HepG2 (cell line): ENCODE data around the gene UGCG. TPM values are rescaled to one million over a fixed set of nuclear protein-coding genes. Genes with fewer than 3 reads are reported as not detected.

Source experiments
- DR1 ChIP-seq: sonication (generic); formaldehyde crosslinking; IDR thresholded peaks from 2 replicates; pipeline ENCODE4 v1.8.0; 2021; ENCODE audit warnings: mild to moderate bottlenecking, missing genetic modification reagents, inconsistent platforms
- JUN ChIP-seq: sonication (generic); formaldehyde crosslinking; IDR thresholded peaks from 2 replicates; pipeline ENCODE4 v1.4.0; 2020; ENCODE audit warnings: mild to moderate bottlenecking, missing genetic modification reagents
- PITX1 ChIP-seq: sonication (generic); formaldehyde crosslinking; IDR thresholded peaks from 2 replicates; pipeline ENCODE4 v1.5.1; 2020; ENCODE audit warnings: mild to moderate bottlenecking, missing genetic modification reagents
- POLR2A ChIP-seq, 2 experiments: IDR thresholded peaks; 2 replicates each; pipeline ENCODE4 v1.6.1; 2011; ENCODE audit warnings: low read depth in 2 of 2, low read length in 2 of 2, mild to moderate bottlenecking in 1 of 2, moderate library complexity in 1 of 2; ENCODE audit not compliant: insufficient read depth in 1 of 2
- TEAD2 ChIP-seq: sonication (generic); formaldehyde crosslinking; IDR thresholded peaks from 2 replicates; pipeline ENCODE4 v1.9.0; 2021; ENCODE audit warnings: missing genetic modification reagents
- THRA ChIP-seq: sonication (generic); formaldehyde crosslinking; IDR thresholded peaks from 2 replicates; pipeline ENCODE4 v1.4.0; 2020; ENCODE audit warnings: missing genetic modification reagents, borderline replicate concordance
- TP53 ChIP-seq: sonication (generic); formaldehyde crosslinking; conservative IDR thresholded peaks from 2 replicates; pipeline ENCODE4 v1.4.0; 2020; ENCODE audit warnings: missing genetic modification reagents
- UBTF ChIP-seq: sonication (generic); formaldehyde crosslinking; IDR thresholded peaks from 2 replicates; pipeline ENCODE4 v1.4.0; 2020; ENCODE audit warnings: mild to moderate bottlenecking, missing genetic modification reagents
- ZBTB3 ChIP-seq: sonication (generic); formaldehyde crosslinking; IDR thresholded peaks from 2 replicates; pipeline ENCODE4 v1.4.0; 2020; ENCODE audit warnings: low read depth, mild to moderate bottlenecking, moderate library complexity, missing genetic modification reagents, borderline replicate concordance
- ZMAT3 ChIP-seq: sonication (generic); formaldehyde crosslinking; conservative IDR thresholded peaks from 2 replicates; pipeline ENCODE4 v1.7.0; 2021; ENCODE audit warnings: missing genetic modification reagents
- ZNF10 ChIP-seq: sonication (generic); formaldehyde crosslinking; IDR thresholded peaks from 2 replicates; pipeline ENCODE4 v1.4.0; 2020; ENCODE audit warnings: mild to moderate bottlenecking, low read depth, missing genetic modification reagents, borderline replicate concordance
- ZNF234 ChIP-seq: sonication (generic); formaldehyde crosslinking; conservative IDR thresholded peaks from 2 replicates; pipeline ENCODE4 v1.5.1; 2020; ENCODE audit warnings: mild to moderate bottlenecking, missing genetic modification reagents
- ZNF496 ChIP-seq: sonication (generic); formaldehyde crosslinking; IDR thresholded peaks from 2 replicates; pipeline ENCODE4 v1.8.1; 2023; ENCODE audit warnings: mild to moderate bottlenecking, moderate library complexity, missing genetic modification reagents; ENCODE audit not compliant: insufficient replicate concordance
- ZNF530 ChIP-seq: sonication (generic); formaldehyde crosslinking; IDR thresholded peaks from 2 replicates; pipeline ENCODE4 v1.5.0; 2020; ENCODE audit warnings: low read depth, mild to moderate bottlenecking, missing genetic modification reagents
- ZNF567 ChIP-seq: sonication (generic); formaldehyde crosslinking; IDR thresholded peaks from 2 replicates; pipeline ENCODE4 v1.8.1; 2023; ENCODE audit warnings: mild to moderate bottlenecking, missing genetic modification reagents, borderline replicate concordance
- polyA plus RNA-seq, 8 experiments: library from polyadenylated mRNA; depleted of rRNA in 3 of 8; stranded (reverse) in 7 of 8; unstranded in 1 of 8; fragments of >200 nt; fragmentation: Illumina TruSeq in 4 of 8; extraction: Trizol in 4 of 8; gene quantifications; 2 replicates each; pipeline versions ENCODE4 v1.2.1 to v1.2.3, GENCODE V29; 2011 to 2016; ENCODE audit warnings: low read depth in 4 of 8, missing spikeins in 1 of 8, mixed read lengths in 1 of 8; ENCODE audit not compliant: insufficient read depth in 1 of 8
- total RNA-seq, 5 experiments: library from RNA; depleted of rRNA; stranded (reverse); fragments of >200 nt; fragmentation: Illumina TruSeq; extraction: Trizol; gene quantifications; 2 replicates each; pipeline ENCODE4 v1.2.3, GENCODE V29; 2016; ENCODE audit warnings: low read depth in 1 of 5
- TF ChIP-seq, protein P1 (sequence below): sonication (generic); formaldehyde crosslinking; IDR thresholded peaks from 2 replicates; pipeline ENCODE4 v1.9.0; 2021; ENCODE audit warnings: mild to moderate bottlenecking, missing genetic modification reagents
- TF ChIP-seq, protein P2 (sequence below): sonication (generic); formaldehyde crosslinking; IDR thresholded peaks from 2 replicates; pipeline ENCODE4 v1.8.0; 2022; ENCODE audit warnings: missing genetic modification reagents, mild to moderate bottlenecking, inconsistent platforms, borderline replicate concordance

The UGCG gene
- total and polyA plus RNA-seq, 2 of the 13 experiments (the other 11 are each of a cell fraction or from before 2014, with no cell fraction given) = 10.5 to 13.9 TPM

- no peak for TF ChIP-seq ZMAT3 (CRISPR knock-in tag)
- TF ChIP-seq PITX1 (CRISPR knock-in tag) = peak; percentile 50; the same call in 1 of the 2 replicates
- TF ChIP-seq ZNF530 (CRISPR knock-in tag) = no peak
- TF ChIP-seq DR1 (CRISPR knock-in tag) = peak; percentile 53; the same call in 1 of the 2 replicates
- TF ChIP-seq POLR2A (IDR thresholded peaks at IDR 0.05; ENCODE audit: insufficient read depth in 1 of 2, low read depth in 2 of 2, low read length in 2 of 2) = peak; percentile 91 to 97
- no peak for TF ChIP-seq ZNF496 (CRISPR knock-in tag)
- TF ChIP-seq TEAD2 (CRISPR knock-in tag) = no peak
- TF ChIP-seq, protein P1, sequence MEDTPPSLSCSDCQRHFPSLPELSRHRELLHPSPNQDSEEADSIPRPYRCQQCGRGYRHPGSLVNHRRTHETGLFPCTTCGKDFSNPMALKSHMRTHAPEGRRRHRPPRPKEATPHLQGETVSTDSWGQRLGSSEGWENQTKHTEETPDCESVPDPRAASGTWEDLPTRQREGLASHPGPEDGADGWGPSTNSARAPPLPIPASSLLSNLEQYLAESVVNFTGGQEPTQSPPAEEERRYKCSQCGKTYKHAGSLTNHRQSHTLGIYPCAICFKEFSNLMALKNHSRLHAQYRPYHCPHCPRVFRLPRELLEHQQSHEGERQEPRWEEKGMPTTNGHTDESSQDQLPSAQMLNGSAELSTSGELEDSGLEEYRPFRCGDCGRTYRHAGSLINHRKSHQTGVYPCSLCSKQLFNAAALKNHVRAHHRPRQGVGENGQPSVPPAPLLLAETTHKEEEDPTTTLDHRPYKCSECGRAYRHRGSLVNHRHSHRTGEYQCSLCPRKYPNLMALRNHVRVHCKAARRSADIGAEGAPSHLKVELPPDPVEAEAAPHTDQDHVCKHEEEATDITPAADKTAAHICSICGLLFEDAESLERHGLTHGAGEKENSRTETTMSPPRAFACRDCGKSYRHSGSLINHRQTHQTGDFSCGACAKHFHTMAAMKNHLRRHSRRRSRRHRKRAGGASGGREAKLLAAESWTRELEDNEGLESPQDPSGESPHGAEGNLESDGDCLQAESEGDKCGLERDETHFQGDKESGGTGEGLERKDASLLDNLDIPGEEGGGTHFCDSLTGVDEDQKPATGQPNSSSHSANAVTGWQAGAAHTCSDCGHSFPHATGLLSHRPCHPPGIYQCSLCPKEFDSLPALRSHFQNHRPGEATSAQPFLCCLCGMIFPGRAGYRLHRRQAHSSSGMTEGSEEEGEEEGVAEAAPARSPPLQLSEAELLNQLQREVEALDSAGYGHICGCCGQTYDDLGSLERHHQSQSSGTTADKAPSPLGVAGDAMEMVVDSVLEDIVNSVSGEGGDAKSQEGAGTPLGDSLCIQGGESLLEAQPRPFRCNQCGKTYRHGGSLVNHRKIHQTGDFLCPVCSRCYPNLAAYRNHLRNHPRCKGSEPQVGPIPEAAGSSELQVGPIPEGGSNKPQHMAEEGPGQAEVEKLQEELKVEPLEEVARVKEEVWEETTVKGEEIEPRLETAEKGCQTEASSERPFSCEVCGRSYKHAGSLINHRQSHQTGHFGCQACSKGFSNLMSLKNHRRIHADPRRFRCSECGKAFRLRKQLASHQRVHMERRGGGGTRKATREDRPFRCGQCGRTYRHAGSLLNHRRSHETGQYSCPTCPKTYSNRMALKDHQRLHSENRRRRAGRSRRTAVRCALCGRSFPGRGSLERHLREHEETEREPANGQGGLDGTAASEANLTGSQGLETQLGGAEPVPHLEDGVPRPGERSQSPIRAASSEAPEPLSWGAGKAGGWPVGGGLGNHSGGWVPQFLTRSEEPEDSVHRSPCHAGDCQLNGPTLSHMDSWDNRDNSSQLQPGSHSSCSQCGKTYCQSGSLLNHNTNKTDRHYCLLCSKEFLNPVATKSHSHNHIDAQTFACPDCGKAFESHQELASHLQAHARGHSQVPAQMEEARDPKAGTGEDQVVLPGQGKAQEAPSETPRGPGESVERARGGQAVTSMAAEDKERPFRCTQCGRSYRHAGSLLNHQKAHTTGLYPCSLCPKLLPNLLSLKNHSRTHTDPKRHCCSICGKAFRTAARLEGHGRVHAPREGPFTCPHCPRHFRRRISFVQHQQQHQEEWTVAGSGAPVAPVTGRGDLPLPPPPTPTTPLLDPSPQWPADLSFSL (CRISPR knock-in tag) = no peak
- TF ChIP-seq ZNF10 (CRISPR knock-in tag) = no peak
- TF ChIP-seq, protein P2, sequence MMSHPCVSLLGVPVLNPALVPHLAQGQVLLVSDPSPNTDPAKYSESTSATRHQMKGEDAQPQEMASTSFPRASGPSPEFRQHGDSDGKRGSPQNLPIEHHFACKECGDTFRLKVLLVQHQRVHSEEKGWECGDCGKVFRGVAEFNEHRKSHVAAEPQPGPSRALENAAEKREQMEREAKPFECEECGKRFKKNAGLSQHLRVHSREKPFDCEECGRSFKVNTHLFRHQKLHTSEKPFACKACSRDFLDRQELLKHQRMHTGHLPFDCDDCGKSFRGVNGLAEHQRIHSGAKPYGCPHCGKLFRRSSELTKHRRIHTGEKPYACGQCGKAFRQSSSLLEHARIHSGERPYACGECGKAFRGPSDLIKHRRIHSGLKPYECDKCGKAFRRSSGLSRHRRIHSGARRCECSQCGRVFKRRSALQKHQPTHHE (CRISPR knock-in tag) = peak; percentile 75; the same call in 1 of the 2 replicates
- TF ChIP-seq UBTF (CRISPR knock-in tag) = peak; percentile 99
- TF ChIP-seq THRA (CRISPR knock-in tag) = no peak
- no peak for TF ChIP-seq ZNF567 (CRISPR knock-in tag)
- no peak for TF ChIP-seq ZBTB3 (CRISPR knock-in tag)
- TF ChIP-seq TP53 = 0 out of 2 replicates have a peak, but pooled peaks have one; percentile 24
- no peak; the same call in 1 of the 2 replicates for TF ChIP-seq ZNF234 (CRISPR knock-in tag)
- no peak for TF ChIP-seq JUN (CRISPR knock-in tag)
Observed at GRCh38 chr9:111895996-111896941, at the start of gene UGCG (continued).
